BJ (cell line): ENCODE data around the gene OXSR1. TPM values are rescaled to one million over a fixed set of nuclear protein-coding genes. Genes with fewer than 3 reads are reported as not detected.

Experiments used
- CTCF ChIA-PET: fragments of 350-600 bp; formaldehyde crosslinking; extraction: SDS; loops from one replicate; lab custom pipeline; 2021; ENCODE audit warnings: antibody characterized with exemption, inconsistent platforms; lab: Yijun Ruan, JAX
- POLR2A ChIA-PET: fragments of 300-600 bp; sonication (Branson Sonifier 250); formaldehyde crosslinking; extraction: SDS; loops from one replicate; lab custom pipeline; 2021; ENCODE audit warnings: antibody characterized with exemption; lab: Charles Lee
- DNase-seq: peaks from one replicate; pipeline ENCODE4 v3.0.0-alpha.2; 2011; ENCODE audit warnings: low read depth
- H3K27me3 ChIP-seq: 2 replicates; pipeline ENCODE4 v1.6.0; 2011; ENCODE audit warnings: low read length; ENCODE audit not compliant: control insufficient read depth, insufficient read depth
- H3K36me3 ChIP-seq: 2 replicates; pipeline ENCODE4 v1.5.1; 2011; ENCODE audit warnings: low read length; ENCODE audit not compliant: control insufficient read depth, insufficient read depth
- H3K4me3 ChIP-seq: 2 replicates; pipeline ENCODE4 v1.5.1; 2011; ENCODE audit warnings: low read depth, mild to moderate bottlenecking, control low read depth, low read length
- polyA plus RNA-seq: library from polyadenylated mRNA; depleted of rRNA; stranded (reverse); fragments of >200 nt; gene quantifications from 2 replicates; pipeline ENCODE4 v1.2.3, GENCODE V29; 2011
- TF ChIP-seq, protein P1 (sequence below): IDR thresholded peaks from 2 replicates; pipeline ENCODE4 v1.5.1; 2011; ENCODE audit warnings: low read depth, mild to moderate bottlenecking, control low read depth, inconsistent platforms, low read length, moderate library complexity; ENCODE audit not compliant: insufficient read depth

Gene OXSR1
- polyA plus RNA-seq, 1 experiment: 27.6 TPM

DNA sequence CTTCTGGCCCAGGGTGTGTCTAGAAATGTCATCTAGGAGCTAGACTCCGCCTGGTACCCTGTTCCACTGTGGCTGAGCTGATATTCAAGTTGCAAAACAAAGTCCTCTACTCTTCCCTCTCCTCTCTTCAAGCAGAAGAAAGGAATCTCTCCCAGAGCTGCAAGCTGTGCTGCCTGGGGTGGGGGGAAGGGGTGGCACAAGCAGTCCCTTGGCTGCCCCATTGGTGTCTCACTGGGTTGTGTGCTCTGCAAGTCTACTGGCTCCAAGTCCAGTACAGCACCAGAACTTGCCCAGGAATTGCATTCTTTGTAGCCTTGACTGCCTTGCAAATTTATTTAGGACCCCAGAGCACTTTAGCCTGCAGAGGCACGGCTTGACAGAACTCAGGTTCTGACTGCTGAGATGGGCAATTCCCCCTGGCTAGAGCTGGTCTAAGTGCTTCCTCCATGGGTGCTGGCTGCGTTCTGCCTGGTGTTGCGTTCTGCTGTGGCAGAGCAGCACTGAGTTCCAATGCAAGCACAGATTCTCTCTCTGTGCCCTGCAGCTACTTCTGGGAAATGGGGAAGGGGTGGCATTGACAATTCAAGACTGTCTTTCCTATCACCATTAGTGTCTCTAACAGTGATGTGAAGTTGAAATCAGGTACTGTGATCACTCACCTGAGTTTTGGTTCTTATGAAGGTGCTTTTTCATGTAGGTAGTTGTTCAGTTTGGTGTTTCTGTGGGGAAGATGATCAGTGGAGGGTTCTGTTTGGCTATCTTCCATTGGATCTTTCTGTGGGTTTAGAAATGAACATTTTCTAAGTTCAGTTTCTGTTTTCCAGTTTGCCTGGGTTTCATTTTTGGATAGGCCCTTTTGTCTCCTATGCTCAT lies 39.5 kb downstream of the OXSR1 start:
- ChIA-PET POLR2A (no interaction called here), CTCF (interaction anchor here (1.1 kb wide), 1 partner anchor 16 kb away, joined by 3 read pairs; no protein-coding TSS in a partner anchor)
- no peak overlapping the region for H3K4me3 ChIP-seq
- H3K27me3 ChIP-seq: no peaks in the 10 kb centered on the region
- no peak for DNase-seq
- peaks cover 1% of the 10 kb centered on the region for H3K36me3 ChIP-seq
- TF ChIP-seq, protein P1, sequence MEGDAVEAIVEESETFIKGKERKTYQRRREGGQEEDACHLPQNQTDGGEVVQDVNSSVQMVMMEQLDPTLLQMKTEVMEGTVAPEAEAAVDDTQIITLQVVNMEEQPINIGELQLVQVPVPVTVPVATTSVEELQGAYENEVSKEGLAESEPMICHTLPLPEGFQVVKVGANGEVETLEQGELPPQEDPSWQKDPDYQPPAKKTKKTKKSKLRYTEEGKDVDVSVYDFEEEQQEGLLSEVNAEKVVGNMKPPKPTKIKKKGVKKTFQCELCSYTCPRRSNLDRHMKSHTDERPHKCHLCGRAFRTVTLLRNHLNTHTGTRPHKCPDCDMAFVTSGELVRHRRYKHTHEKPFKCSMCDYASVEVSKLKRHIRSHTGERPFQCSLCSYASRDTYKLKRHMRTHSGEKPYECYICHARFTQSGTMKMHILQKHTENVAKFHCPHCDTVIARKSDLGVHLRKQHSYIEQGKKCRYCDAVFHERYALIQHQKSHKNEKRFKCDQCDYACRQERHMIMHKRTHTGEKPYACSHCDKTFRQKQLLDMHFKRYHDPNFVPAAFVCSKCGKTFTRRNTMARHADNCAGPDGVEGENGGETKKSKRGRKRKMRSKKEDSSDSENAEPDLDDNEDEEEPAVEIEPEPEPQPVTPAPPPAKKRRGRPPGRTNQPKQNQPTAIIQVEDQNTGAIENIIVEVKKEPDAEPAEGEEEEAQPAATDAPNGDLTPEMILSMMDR: no peak

DNA sequence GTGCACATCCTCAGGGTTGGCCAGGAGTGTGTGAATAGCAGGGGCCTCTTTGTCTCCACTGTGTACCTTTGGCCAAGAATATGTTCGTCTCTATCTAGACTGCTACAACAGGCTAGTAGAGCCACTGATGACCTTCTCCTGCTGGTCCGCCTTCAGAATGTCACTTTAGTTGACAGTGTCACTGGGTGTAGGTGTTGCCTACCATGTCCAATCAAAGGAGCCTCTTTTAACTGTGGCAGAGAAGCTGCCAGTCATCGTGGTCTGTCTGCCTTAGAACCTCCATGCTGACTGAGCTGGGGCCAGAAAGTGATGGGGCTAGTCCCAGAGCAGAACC lies 40.1 kb downstream of the OXSR1 start:
- POLR2A ChIA-PET: no interaction called here
- Histone ChIP-seq H3K36me3 (peaks cover 1% of the 10 kb centered on the region), H3K4me3 (no peak overlapping the region), H3K27me3 (no peaks in the 10 kb centered on the region)
- no peak for DNase-seq
- CTCF ChIA-PET: no interaction called here
- TF ChIP-seq, protein P1: no peak

DNA sequence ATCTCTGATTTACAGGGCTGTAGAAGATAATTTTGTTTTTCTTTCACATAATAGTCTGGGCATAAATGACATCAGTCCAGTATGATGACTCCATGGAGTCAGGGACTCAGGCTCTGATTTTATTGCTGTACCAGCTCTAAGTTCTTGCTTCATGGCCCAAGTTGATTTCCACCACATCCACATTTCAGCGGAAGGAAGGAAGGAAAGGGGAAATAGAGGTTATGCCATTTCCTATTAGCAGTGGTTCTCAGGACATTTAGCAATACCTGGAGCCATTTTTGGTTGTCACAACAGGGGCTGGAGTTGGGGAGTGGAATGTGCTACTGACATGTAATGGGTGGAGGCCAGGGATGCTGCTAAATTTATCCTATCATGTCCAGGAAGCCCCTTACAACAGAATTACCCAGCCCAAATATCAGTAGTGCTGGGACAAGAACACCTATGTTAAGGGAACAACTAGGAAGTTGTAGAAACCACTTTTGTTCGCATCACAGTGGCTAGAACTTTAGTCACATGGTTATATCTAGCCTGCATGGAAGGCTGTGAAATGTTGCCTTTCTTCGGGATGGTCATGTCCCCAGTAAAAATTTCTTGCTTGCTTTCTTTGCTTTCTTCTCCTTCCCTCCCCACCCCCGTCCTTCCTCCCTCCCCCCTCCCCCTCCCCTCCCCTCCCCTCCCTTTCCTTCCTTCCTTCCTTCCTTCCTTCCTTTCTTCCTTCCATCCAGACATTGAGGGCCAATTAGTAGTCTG lies 42.1 kb downstream of the OXSR1 start:
- TF ChIP-seq, protein P1: no peak
- no peak for DNase-seq
- peaks cover 1% of the 10 kb centered on the region for H3K36me3 ChIP-seq
- ChIA-PET POLR2A (no interaction called here), CTCF (no interaction called here)
- H3K27me3 ChIP-seq: no peaks in the 10 kb centered on the region
- no peak overlapping the region for H3K4me3 ChIP-seq

DNA sequence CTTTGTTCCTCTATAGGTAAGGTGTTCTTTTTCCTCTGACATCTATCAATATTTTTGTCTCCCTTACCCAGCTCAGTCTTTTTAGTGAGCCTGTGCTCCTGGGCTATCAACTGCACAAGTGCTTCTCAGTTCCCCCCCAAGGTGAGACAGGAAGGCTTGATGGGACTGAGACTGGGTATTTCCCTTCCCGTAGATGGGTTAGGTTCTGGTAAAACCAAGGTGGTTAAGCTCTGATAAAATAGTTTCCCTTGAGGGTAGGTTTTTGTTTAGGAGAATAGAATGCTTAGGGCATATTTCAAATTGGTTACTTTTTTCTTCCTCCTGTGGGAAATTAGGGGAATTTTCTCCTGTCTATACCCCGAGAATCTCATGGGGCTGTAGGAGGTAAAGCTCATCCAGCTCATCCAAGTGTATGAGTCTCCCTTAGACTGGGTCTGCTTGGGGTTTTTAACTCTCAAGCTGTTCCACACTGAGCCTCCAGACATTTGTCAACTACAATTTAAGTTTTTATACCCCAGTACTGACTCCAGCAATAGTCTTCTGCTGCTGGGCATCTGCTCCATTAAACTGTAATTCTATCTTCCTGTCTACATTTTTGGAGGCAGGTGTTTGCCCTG lies 44.9 kb downstream of the OXSR1 start:
- no peaks in the 10 kb centered on the region for H3K27me3 ChIP-seq
- TF ChIP-seq, protein P1: no peak
- DNase-seq: no peak
- no peaks in the 10 kb centered on the region for H3K36me3 ChIP-seq
- CTCF ChIA-PET: interaction anchor here (0.9 to 1.4 kb wide), 2 partner anchors 8 to 20 kb away, joined by 4 to 5 read pairs; no protein-coding TSS in a partner anchor
- H3K4me3 ChIP-seq: no peak overlapping the region
- POLR2A ChIA-PET: no interaction called here

GRCh38 chr3:38212141-38212540 lies 46.8 kb downstream of the OXSR1 start:
- DNase-seq: no peak
- Histone ChIP-seq H3K4me3 (no peak overlapping the region), H3K27me3 (no peaks in the 10 kb centered on the region), H3K36me3 (0 out of 2 replicates have a peak, but pooled peaks cover 1% of the 10 kb centered on the region)
- TF ChIP-seq, protein P1: no peak
- POLR2A ChIA-PET: no interaction called here
- CTCF ChIA-PET: interaction anchor here (1.0 kb wide), 1 partner anchor 9 kb away, joined by 4 read pairs; no protein-coding TSS in a partner anchor
